SKM-1 treated with dmso at 0.1 percent for 144 hours (cell line): ENCODE measurements around the gene TMIGD3.
"Not testable (repeated sequence)": the region's sequence is repeated elsewhere in the genome, so short reads cannot be mapped to it uniquely, and the experiment has no call there.

Experiments used
- DNase-seq: peaks from one replicate; lab custom pipeline; 2025; ENCODE audit not compliant: unreplicated experiment; lab: John Stamatoyannopoulos, UW

Gene TMIGD3

DNA sequence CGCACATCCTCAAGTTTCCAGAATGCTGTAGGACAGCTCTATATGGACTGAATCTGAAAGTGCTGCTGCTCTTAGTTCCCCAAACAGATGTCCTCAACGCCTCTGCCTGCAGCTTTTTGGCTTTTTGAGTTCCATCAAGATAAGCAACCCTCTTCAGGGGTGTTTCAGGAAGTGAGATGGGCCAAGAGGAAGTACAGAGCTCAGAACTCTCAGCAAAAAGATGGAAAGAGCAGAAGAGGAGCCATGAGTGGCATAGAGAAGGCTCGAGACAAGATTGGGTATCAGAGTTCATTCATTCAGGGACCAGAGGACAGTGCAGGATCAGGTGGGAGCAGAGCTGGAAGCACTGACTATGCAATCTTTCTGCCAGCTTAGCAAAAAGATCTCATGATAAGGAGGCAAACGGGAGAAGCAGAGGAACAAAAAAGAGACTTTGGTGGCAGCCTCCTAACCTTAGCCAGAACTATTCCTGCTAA, at the start of gene TMIGD3, which contains the start of gene ADORA3:
Gene TMIGD3, minus strand, starts transcription at position 49 of the 476 bp plus-strand sequence. CDS start 279 bp downstream, outside the sequence.
Gene ADORA3, minus strand, starts transcription at position 49 of the 476 bp plus-strand sequence. CDS start 279 bp downstream, outside the sequence.
- peak; percentile 96 for DNase-seq

- DNase-seq: no peak
These were observed 49.8 kb upstream of the TMIGD3 start for GRCh38 chr1:111553196-111553595.

GRCh38 chr1:111552587-111552986, 49.2 kb upstream of the TMIGD3 start:
- DNase-seq: no peak

- no peak for DNase-seq
These were observed 48.4 kb upstream of the TMIGD3 start for GRCh38 chr1:111551623-111552411.

DNA sequence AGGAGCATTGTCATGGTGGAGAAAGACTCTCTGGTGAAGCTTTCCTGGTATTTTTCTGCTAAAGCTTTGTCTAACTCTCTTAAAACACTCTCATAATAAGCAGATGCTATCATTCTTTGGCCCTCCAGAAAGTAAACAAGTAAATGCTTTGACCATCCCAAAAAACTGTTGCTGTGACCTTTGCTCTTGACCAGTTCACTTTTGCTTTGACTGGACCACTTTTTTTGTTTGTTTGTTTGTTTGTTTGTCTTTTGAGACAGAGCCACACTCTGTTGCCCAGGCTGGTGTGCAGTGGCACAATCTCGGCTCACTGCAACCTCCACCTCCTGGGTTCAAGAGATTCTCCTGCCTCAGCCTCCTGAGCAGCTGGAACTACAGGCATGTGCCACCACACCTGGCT, 44.4 kb upstream of the TMIGD3 start:
- DNase-seq: not testable (repeated sequence)

- DNase-seq: no peak
These were observed 38.8 kb upstream of the TMIGD3 start for GRCh38 chr1:111542187-111542586.

DNA sequence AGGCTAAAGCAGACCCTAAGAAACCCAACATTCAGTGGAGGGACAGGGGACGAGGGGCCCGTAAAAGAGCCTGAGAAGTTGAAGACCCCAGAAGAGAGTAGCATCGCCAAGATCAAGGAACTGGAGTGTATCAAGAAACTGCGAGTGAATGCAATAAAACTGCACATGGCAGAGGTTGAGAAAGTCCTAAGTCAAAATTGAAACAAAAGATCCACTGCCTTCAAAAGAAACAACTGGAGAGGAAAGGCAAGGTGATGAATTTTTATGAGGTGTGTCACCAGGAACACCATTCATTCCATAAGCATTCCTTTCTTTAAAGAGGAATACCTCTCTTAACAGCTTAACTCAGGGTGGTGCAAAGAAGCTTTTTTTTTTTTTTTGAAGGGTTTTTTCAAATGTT, 38.3 kb upstream of the TMIGD3 start:
- no peak for DNase-seq

- DNase-seq: no peak
These were observed 37.5 kb upstream of the TMIGD3 start for GRCh38 chr1:111540928-111541327.

- DNase-seq: no peak
These were observed 35.1 kb upstream of the TMIGD3 start for GRCh38 chr1:111538343-111539025.

DNA sequence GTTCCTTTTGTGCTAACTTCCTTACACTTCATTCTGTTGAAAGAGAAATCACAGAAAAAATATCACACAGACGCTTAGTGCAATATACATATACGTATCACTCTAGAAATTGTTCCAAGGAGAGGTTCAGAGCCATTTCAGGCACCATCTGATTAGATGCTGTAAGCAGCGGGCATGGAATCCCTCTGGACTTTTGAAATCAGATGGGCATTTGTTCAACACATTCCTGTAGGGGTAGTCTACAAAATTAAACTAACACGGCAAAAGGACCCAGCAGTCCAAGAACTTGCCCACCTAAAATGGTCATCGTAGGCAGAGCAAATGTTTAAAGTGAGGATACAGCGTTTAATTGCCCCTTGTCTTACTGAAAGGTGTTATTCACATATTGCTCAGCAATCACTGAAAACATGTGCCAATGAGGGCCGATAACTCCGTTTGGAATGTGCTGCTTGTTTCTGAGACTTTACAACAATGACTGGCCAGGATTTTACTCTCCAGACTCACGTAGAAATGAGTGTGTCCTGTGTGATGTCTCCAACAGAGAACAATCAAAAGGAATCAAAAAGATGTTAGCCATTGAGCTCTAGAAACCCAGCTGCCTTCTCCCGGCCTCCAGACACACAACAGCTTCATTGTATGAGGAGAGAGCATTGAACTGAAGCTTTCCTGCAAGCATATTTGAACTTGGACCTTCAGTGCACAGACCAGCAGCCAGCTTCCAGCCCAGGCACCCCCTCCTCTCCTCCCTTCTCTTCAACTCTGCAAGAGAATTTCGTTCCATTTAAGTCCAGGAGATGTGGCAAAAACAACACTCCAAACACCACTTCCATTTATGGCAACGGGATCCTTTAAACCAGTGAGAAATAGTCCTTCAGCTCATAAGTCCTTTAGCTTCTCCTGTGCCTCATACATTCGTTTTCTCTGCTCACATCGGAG, 32.1 kb upstream of the TMIGD3 start:
- no peak for DNase-seq

DNA sequence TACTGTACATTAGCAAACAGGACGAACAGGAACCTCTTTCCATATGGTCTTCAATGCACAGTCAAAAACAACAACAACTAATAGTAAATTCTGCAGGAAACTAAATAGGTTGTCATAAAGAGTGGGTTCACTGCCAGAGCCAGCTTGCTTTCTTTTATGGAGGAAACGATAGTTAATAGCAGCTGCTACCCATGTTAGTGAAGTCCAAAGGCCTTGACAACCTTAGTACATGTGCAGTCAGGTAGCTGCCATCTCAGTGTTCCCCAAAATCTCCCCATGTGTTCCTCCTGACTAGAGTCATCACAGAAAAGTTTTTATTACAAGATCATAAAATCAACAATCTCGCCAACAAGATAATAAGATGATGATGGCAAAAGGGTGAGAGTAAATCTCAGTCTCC, 16.6 kb upstream of the TMIGD3 start:
- no peak for DNase-seq

DNA sequence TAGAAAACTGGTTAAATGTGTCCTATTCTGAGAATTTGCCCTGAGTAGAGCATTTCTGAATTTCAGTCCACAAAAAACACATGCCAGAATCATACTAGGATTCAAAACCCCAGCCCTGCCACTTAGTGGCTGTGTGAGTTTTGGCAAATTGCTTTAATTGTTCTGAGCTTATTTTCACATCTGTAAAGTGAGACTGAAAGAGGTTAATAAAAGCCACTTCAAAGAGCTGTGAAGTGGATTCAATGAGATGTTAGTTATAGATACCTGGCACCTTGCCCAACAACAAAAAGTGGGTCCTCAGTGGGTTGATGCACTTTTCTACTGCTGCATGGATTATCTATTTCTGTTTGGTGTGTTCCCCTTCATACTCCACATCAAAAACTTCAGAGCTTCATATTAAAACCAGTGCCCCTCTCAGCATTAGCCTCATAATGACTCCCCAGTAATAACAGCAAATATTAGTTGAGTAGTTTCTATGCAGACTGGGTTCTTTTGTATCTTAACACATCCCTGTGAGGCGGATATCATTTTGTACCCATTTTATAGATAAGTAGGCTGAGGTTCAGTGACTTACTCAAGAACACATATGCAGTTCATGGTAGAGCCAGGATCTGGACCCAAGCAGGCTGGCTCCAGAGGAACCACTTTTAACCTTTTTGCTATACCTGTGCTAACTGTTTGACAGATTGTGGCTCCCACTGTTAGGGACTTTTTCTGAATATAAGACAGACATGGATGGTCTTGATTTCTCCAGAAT, 14.2 kb upstream of the TMIGD3 start:
- no peak for DNase-seq

GRCh38 chr1:111516005-111516535, 12.6 kb upstream of the TMIGD3 start:
- peak; percentile 90 for DNase-seq

DNA sequence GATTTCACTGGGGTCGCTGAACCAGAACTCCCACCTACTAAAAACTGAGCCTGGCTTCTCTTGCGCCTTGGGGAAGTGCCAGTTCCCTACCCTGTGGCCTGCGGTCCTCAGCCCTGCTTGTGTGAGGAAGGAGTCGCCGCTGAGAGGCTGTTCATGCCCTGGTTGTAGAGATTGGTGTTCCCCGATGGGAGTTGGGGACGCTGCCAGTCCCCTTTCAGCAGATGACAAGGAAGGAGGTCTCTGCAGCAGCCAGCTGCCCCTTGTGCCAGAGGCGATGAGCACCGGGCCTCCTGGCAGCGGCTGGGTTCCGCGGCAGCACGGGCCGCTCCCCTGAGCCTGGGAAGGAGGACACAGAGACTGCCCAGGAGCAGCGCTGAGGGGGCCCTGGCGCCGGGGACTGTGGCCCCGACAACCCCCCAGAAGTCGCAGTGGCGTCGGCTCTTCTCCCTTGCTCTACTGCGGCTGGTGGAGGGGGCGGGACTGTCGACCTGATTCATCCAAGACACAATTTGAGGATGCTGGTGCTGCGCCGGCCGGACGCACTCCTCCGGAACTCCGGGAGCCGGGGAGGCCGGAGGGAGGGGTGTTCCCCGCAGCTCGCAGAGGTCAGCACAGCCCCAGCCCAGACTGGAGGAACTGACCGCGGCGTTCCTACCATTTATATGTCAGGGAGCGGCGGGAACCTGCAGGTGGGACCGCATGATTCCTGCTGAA, 12.0 kb upstream of the TMIGD3 start:
- DNase-seq: no peak

- no peak for DNase-seq
These were observed 10.1 kb upstream of the TMIGD3 start for GRCh38 chr1:111513410-111514020.

DNA sequence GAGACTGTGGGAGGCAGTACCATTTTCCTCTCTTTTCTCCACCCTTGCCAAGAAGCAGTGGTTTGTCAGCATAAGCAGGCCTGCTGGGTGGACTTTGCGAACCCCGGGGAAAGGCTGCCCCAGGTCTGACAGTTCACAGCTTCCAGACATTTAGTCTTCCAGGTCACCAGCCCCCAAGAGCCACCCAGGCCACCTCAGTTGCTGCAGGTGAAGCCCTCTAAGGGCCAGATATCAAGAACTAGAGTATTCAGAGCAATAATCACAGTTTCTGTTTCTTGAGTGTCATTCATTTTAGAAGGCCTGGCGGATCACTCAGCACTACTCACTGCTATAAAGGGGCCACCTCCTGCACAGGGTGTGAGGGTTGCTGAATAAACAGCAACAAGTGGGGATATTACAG, 9.5 kb upstream of the TMIGD3 start:
- DNase-seq: no peak

- DNase-seq: no peak
These were observed 8.9 kb upstream of the TMIGD3 start for GRCh38 chr1:111512132-111512889.

GRCh38 chr1:111511370-111511769, 7.9 kb upstream of the TMIGD3 start:
- DNase-seq: no peak
